ENCODE measurements around the gene TKT. TPM values are rescaled to one million over a fixed set of nuclear protein-coding genes. Genes with fewer than 3 reads are reported as not detected.

The TKT gene
- 594 and 669 TPM in 2 replicates for total RNA-seq

GRCh38 chr3:53255775-53256703 is at the start of gene TKT:
TSS of gene TKT (minus strand) at chr3:53256022. CDS start at chr3:53255942, 80 bp downstream.

Other genes starting within 250 kb of the TKT start
- 1.9 and 3.3 TPM in 2 replicates for gene SFMBT1, start 209.9 kb downstream of the TKT start, total RNA-seq
- 9.3 and 15.4 TPM in 2 replicates for gene RFT1, start 125.6 kb downstream of the TKT start, total RNA-seq
- gene PRKCD, start 94.8 kb downstream of the TKT start, total RNA-seq: 1.4 and 3.7 TPM in 2 replicates
- 8.3 and 8.7 TPM in 2 replicates for gene DCP1A, start 91.5 kb upstream of the TKT start, total RNA-seq
- gene CACNA1D, start 238.6 kb upstream of the TKT start, total RNA-seq: 0.09 TPM in 1 of 2 replicates, not detected in the other

All from pericardium fibroblast (primary cell).